ENCODE measurements around the gene TUT7.
"Not testable (repeated sequence)": the region's sequence is repeated elsewhere in the genome, so short reads cannot be mapped to it uniquely, and the experiment has no call there.

The TUT7 gene

GRCh38 chr9:86344818-86345217 lies 9.4 kb downstream of the TUT7 start:
- no peak for DNase-seq

GRCh38 chr9:86342269-86342668 lies 11.9 kb downstream of the TUT7 start:
- DNase-seq, result no peak

DNA sequence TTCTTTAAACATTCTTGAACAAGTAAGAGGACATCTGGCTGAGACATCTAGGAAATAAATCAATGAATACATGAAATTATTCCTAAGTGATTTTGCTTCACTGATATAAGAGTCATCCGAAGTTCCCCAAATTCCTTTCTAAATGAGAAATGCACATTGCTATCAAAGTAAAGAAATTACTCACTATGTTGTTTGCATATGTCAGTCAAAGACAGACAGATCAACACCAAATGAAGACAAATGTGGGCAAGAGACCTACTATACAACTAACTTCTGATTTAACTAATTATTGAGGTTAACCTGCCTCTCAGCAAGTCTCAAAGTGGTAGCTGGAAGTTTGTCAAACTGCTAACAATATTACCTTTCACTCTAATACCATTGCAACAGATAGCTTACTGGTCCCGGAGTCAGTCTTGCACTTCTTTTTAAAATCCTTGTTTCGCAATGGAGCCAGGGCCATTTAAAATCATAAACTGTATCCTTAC lies 13.2 kb downstream of the TUT7 start:
- no peak for DNase-seq

- no peak for DNase-seq
These were observed 13.7 kb downstream of the TUT7 start for GRCh38 chr9:86340356-86341006.

DNA sequence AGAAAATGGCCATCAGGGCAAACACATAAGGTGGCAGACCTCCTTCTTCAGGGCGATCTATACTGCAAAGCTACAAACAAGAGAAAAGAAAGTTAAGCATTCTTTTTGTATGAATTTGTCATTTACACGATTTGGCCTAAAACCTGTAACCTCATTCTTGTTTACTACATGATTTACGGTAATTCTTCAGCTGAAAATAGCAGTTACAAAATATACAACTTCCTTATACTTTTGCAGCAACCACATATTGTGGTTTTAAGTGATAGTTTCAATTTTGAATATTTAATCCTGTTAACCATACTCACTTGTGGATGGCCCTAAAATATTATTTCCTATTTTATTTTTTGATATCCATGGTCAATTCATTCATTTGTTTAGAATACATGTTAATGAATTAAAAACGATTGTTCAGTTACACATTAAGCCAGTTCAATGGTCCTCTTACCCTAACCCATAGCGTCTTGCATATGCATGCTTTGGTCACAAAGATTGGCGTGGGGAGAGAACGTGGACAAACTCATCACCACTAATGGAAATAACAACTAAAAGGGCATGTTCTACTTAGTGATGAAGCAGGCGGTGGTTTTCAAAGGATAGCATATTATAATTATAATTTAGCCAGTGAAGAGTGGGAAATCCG lies 16.6 kb downstream of the TUT7 start:
- DNase-seq, result no peak

GRCh38 chr9:86336058-86336457 lies 18.2 kb downstream of the TUT7 start:
- DNase-seq, result no peak

DNA sequence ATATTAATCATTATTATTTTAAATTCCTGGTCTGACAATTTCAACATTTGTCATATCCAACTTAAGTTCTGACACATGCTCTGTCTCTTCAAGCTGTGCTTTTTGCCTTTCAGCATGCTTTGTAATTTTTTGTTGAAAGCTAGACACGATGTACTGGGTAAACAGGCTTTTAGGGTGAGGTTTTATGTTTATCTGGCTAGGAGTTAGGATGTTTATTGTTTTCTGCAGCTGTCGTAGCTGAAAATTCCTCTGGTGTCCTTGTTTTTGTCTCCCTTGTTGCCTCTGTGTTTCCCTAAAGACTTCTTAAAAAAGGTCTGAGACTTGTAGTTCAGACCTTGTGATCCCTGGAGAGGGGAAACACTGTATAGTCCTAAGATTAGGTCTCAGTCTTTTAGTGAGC lies 20.6 kb downstream of the TUT7 start:
- no peak for DNase-seq

- DNase-seq, result no peak
These were observed 24.0 kb downstream of the TUT7 start for GRCh38 chr9:86330186-86330585.

DNA sequence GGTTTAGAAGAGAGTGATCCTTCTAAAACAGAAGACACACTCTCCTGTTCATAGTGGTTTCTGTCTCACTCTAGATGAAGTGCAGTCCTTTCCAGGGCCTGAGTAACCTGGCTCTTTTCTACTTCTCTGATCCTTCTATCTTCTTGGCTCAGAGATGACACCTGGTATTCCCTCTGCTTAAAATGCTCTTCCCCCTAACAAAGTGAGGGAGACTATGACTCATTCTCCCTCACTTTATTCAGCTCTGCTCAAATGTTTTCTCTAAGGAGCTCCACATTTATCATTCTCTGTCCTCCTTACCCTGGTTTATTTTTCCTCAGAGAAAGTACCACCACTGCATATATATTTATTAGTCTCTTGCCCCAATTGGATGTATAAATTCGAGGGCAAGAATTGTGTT lies 24.6 kb downstream of the TUT7 start:
- DNase-seq, result no peak

DNA sequence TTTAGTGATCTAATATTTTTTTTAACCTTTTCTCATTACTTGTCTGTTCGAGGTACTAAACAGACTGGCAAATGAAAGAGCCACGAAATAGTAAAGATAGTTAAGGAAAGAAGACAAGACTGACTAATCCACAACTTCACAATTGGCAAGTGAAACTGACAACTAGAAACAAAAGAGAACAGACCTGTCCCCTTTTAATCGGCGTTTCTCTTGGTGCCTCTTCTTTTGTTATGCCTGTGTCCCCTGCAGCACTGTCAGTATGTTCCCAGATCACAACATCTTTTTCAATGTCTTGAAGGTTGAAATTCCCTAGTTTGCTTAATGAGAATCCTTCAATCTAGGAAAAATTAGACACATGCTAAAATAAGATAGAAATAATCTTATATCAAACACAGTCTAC lies 26.1 kb downstream of the TUT7 start:
- DNase-seq, result no peak

- DNase-seq, result no peak
These were observed 27.7 kb downstream of the TUT7 start for GRCh38 chr9:86326536-86326935.

GRCh38 chr9:86324901-86325300 lies 29.3 kb downstream of the TUT7 start:
- no peak for DNase-seq

DNA sequence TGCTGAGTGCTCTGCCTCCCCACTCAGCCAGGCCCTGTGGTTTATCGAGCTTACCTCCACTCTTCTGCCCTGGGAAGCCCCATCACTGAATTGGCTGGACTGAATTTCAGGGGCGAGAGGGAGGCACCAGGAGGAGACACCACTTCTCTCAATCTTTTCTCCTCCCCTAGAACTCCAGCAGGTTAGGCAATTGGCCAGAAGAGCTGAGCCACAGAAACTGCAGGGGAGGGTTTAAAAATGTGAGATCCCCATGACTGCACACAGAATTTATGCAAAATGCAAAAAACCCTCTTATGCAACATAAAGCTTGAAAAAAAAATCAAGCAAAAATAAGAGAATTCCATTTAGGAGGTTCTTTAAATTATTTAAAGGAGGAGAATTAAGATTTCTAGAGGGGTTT lies 29.9 kb downstream of the TUT7 start:
- no peak for DNase-seq

GRCh38 chr9:86322973-86323644 lies 31.1 kb downstream of the TUT7 start:
- DNase-seq, result no peak

GRCh38 chr9:86321373-86321772 lies 32.8 kb downstream of the TUT7 start:
- DNase-seq, result no peak

DNA sequence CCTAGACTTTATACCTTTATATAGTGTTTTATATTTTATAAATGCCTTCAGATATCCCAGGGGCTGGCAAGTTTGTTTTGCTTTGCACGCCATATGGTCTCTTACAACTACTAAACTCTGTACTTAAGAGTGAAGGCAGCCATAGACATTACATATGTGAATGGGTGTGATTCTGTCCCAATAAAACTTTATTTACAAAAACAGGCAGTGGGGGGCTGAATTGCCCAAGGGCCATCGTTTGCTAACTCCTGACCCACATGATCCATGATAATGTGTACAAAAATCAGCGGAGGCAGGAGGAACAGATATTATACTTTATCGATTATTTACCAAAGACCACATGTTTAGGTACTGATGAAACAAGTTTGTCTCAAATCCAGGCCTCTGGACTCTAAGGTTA lies 36.0 kb downstream of the TUT7 start:
- DNase-seq, result no peak

DNA sequence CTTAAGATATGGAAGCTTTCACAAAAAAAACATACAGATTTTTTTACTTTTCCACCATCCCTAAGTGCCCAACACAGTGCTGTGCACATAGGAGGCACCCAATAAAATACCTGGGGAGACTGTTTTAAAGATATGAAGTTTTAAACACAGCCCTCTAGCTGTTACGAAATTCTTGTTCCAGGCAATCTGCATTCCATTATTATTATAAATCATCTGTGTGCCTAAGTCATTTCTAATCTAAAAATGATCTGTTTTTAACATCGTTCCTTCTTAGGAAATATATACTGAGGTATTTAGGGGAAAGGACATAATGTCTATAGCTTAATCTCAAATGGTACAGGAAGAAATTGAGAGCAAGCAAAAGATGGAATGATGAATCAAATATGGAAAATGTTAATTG lies 39.1 kb downstream of the TUT7 start:
- no peak for DNase-seq

DNA sequence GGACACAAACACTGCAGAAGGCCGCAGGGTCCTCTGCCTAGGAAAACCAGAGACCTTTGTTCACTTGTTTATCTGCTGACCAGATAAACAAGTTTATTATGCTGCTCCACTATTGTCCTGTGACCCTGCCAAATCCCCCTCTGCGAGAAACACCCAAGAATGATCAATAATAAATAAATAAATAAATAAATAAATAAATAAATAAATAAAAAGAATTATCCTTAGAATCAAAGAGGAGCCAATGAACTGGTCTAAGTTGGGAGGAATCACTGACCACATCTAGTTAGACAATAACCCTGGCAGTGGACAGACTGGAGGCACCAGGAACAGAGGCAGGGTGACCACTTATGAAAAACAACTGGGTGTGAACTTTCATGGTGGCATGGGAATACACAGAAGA lies 41.3 kb downstream of the TUT7 start:
- DNase-seq, result not testable (repeated sequence)

DNA sequence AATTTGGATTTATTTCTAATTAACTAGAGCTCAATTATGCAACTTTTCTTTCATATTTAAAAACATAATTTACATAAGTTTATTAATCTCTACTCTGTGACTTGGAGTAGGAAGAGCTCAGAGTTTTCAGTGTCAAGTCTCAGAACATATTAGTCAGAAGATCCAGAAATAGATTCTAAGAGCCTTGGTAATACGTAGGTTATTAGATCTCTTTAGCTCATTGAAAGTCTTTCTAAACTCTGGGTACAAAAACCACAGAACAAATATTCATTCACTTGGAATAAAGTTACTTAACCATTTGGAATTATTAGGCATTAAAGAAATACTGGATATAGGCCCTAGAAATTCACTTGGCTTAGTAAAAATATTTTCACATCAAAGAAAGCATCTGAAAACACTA lies 45.5 kb downstream of the TUT7 start:
- DNase-seq, result no peak

DNA sequence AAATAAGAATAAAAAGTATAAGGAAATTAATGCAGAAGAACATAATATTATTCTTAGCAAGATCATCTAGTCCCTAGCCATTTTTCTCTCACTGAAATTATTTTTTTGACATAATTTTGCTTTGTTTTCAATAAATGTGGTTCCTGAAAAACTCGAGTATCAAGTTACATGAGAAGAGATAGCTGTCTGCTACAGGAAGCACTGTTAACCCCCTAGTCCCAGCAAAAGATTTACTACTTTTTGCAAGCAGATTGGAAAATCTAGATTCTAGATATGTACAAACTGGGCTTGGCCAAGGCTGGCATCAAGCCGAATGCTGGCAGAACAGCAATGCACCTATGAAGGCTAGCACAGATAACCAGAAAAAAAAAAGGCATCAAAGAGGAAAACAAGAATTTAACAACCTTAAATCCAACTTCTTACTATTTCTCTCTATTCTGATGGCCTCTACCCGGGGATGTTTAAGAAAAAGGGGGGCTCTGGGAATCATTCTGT lies 49.9 kb downstream of the TUT7 start:
- DNase-seq, result no peak

DNA sequence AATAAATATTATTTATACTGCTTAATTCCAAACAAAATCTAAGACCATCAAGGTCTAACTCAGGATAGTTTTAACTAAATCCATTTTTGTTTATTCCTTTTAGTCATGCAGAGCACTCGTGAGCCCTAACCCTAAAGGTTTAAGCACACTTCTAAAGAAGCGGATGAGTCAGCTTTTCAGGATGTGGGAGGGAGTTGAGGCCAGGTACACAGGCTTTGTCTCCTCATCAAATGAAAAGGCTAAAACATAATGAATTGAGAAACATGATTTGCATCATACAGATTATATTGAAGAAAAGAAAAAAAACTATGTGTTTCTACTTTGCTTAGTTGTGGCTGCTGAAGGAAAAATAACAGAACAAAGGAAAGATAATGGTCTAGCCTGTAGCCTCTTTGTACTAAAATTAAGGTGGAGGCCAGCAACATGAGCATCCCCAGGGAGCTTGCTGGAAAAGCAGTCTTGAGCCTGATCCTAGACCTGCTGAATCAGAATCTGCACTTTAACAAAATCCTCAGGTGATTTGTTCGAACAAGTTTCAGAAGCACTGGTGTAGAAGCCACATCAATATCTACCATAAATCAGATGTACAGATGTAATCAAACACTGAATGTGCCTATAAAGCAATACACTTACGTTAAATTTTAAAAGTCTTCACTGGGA lies 50.8 kb downstream of the TUT7 start:
- DNase-seq, result peak; percentile 10

- DNase-seq, result no peak
These were observed 52.5 kb downstream of the TUT7 start for GRCh38 chr9:86301686-86302085.

DNA sequence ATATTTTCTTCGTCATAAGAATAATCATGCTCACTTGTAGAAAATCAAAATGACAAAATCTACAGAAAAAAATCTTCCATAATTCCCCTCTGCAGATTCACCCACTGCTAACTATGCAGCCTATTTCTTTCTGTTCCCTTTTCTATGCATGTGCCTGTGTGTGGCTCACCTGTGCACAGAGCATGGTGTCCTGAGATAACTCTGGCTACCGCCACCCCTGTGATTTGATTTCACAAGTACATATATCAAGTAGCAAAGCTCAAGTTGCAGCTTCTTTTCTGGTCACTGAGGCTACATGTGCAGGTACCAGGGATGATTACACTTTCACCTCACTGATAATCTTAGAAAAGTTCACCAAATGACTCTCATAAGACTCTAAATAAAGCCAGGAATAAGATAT lies 53.5 kb downstream of the TUT7 start:
- DNase-seq, result no peak

DNA sequence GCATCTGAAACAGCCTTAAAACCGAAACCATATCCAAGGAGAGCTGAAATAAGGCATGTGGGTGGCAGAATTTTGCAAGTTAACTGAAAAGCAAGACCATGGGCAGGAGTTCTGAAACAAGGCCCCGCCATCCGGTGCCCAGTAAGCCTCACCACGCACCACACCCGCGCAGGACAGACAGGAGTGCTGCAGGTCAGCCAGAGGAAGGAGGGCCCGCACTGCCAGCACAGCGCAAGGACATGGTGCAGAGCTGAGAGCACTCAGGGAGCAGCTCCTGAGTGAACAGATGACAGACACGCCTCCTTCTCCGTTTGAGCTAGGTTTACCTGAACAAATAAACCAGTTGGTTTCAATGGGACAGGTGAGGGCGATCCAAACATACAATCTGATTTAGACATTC lies 55.3 kb downstream of the TUT7 start:
- DNase-seq, result no peak
